Measurements from ENCODE around the gene LARP1B.

GRCh38 chr4:128163177-128164117 lies 102.3 kb downstream of the LARP1B start:
- no peak for TF ChIP-seq GATA2 (IDR thresholded peaks at IDR 0.05; ENCODE audit: low read depth, low read length)
- TF ChIP-seq GATA3 (IDR thresholded peaks at IDR 0.05; ENCODE audit: low read depth, low read length) = no peak

All from SH-SY5Y (cell line).